ENCODE measurements around the gene CDSN.
"Not testable (repeated sequence)": the region's sequence is repeated elsewhere in the genome, so short reads cannot be mapped to it uniquely, and the experiment has no call there.

Gene CDSN

GRCh38 chr6:31075528-31075927, 44.7 kb downstream of the CDSN start:
- TF ChIP-seq, protein P1, sequence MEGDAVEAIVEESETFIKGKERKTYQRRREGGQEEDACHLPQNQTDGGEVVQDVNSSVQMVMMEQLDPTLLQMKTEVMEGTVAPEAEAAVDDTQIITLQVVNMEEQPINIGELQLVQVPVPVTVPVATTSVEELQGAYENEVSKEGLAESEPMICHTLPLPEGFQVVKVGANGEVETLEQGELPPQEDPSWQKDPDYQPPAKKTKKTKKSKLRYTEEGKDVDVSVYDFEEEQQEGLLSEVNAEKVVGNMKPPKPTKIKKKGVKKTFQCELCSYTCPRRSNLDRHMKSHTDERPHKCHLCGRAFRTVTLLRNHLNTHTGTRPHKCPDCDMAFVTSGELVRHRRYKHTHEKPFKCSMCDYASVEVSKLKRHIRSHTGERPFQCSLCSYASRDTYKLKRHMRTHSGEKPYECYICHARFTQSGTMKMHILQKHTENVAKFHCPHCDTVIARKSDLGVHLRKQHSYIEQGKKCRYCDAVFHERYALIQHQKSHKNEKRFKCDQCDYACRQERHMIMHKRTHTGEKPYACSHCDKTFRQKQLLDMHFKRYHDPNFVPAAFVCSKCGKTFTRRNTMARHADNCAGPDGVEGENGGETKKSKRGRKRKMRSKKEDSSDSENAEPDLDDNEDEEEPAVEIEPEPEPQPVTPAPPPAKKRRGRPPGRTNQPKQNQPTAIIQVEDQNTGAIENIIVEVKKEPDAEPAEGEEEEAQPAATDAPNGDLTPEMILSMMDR (conservative IDR thresholded peaks at IDR 0.05) = no peak

DNA sequence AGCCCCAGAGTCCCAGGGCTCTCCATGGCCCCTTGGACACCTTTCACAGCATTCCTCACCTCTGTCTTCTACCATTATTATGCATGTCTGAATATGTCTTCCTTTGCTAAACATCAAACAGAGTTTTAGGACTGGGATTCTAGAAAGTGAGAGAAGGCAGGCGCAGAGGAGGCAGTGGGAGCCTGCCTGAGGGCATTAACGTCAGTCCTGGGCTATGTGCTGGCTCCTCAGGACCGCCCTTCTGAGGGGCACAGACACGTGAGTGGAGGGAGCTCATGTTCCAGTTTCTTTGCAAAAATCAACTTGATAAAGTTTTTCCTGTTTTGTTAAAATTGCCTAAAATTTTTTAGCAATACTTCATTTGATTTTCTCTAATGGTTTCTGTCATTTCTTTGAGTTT, 45.8 kb downstream of the CDSN start:
- H3K27ac ChIP-seq = peak overlapping the region; percentile 82; the same call in 1 of the 2 replicates

More at GRCh38 chr6:31075528-31075927, 44.7 kb downstream of the CDSN start:
- peak overlapping the region; percentile 85 for H3K27ac ChIP-seq

DNA sequence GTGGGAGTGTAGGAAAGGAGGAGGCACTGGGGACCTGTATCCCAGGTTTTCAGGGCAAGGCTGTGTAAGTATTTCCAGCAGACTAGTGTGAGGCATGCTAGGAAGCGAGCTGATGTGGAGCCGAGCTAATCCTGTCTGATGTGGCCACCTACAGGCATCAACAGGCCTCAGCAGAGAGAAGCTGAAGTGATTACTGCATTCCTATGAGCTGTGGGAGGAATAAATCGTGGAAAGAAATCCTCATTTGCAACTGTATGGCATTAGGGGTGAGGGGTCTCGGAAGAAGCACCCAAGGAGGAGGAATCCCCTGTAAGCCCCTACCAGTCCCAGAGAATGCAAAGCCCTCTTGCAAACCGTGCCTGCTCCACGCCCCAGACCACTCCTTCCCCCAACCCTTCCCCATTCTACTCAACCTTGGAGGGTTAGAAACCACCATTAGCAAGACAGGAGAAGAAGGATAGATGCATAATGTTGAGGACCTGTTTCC, 49.5 kb downstream of the CDSN start:
- peak overlapping the region; percentile 82; the same call in 1 of the 2 replicates for H3K27ac ChIP-seq
- TF ChIP-seq, protein P1 (conservative IDR thresholded peaks at IDR 0.05) = peak; percentile 76

More for the DNA sequence above, 45.8 kb downstream of the CDSN start:
- TF ChIP-seq, protein P1 (conservative IDR thresholded peaks at IDR 0.05) = no peak

DNA sequence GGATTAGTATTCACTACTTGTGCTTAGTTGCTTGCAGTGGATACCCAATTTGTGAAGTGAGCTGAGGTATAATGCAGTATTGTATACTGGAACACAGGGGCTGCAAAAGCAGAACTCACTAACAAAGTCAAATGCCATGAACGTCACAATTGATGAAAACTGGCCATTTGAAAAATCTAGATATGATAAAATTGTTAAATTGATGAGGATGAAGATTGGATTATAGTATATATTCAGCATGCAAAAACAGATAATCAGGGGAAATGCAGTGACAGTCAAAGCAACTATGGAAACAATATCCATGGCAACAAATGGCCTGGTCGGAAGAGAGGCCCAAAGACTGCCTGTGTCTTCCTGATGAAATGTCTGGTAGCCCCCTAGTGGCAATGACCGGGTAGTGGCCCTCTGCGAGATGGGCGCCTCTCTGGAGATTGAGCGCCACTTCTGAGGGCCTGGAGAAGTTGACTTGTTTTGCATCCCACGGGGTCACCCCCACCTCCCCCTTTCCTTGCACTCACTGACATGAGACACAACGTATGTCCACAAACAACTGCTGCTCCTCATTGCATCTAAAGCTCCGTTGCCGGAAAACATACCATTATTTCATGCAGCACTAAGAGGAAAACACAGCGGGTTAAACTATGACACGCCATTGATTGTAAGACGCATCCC, 51.4 kb downstream of the CDSN start:
- TF ChIP-seq, protein P1 (conservative IDR thresholded peaks at IDR 0.05) = peak; percentile 85
- H3K27ac ChIP-seq = no peak overlapping the region

GRCh38 chr6:31067891-31068668, 52.2 kb downstream of the CDSN start:
- not testable (repeated sequence) for H3K27ac ChIP-seq

GRCh38 chr6:31067028-31067427, 53.2 kb downstream of the CDSN start:
- not testable (repeated sequence) for H3K27ac ChIP-seq

DNA sequence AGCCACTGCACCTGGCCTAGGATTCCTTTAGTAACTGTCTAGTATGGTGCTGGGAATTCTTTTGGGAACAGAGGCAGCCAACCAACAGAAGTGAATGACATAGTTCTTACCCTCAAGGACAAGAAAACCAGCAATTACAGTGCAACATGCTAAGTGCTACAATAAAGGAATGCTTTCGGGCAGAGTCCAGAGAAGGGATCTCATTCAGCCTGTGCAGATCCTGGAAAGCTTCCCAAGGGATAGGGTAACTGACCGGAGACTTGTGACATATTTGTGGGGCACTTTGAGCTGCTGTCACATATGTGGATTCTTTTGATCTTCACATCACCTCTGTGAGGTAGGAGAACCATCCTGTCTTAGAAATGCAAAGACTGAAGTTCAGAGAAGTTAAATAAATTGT, 54.7 kb downstream of the CDSN start:
- TF ChIP-seq, protein P1 (conservative IDR thresholded peaks at IDR 0.05) = no peak
- no peak overlapping the region for H3K27ac ChIP-seq

Data from VCaP (cell line).